Measurements from ENCODE around the gene PPP1R16B.
"Not testable (repeated sequence)": the region's sequence is repeated elsewhere in the genome, so short reads cannot be mapped to it uniquely, and the experiment has no call there.

PPP1R16B gene

DNA sequence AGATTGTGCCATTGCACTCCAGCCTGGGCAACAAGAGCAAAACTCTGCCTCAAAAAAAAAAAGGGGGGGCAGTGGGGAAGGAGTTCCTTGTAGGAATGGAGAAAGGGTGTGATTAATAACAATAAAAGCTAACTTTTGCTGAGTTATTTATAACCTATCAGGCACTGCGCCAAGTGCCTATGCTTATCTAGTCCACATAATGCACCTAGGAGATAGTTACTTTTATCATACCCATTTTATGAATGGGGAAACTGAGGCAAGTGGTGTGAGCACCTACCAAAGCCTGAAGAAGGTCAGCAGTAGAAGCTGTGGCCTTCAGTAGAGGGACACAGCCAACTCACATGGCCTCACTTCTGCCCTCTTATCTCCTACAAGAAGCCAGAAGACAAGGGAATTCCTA lies 13.6 kb upstream of the PPP1R16B start:
- Histone ChIP-seq H3K27me3 (ENCODE audit: insufficient read depth, insufficient read length) (no peaks in the 10 kb centered on the region), H3K36me3 (ENCODE audit: insufficient read depth, insufficient read length, low read length) (no peaks in the 10 kb centered on the region), H3K9me3 (ENCODE audit: insufficient read depth, low read length) (peaks cover 10% of the 10 kb centered on the region; the same call in 1 of the 2 replicates), H3K4me1 (ENCODE audit: insufficient read depth, insufficient read length) (no peaks in the 10 kb centered on the region), H3K9ac (ENCODE audit: insufficient read length, low read depth) (no peak overlapping the region), H3K4me3 (ENCODE audit: insufficient read length, low read depth) (no peak overlapping the region)
- TF ChIP-seq YY1 (IDR thresholded peaks at IDR 0.05; ENCODE audit: insufficient read depth, insufficient read length) = no peak
- TF ChIP-seq SUZ12 (IDR thresholded peaks at IDR 0.05; ENCODE audit: extremely low read depth, insufficient read depth, insufficient read length) = no peak
- no peak for DNase-seq (ENCODE audit: low read depth, low spot score)

GRCh38 chr20:38794057-38794456 lies 11.4 kb upstream of the PPP1R16B start:
- H3K9me3 ChIP-seq (ENCODE audit: insufficient read depth, low read length); H3K4me1 ChIP-seq (ENCODE audit: insufficient read depth, insufficient read length); DNase-seq (ENCODE audit: low read depth, low spot score); H3K9ac ChIP-seq (ENCODE audit: insufficient read length, low read depth); H3K27me3 ChIP-seq (ENCODE audit: insufficient read depth, insufficient read length); H3K36me3 ChIP-seq (ENCODE audit: insufficient read depth, insufficient read length, low read length); H3K4me3 ChIP-seq (ENCODE audit: insufficient read length, low read depth): not testable (repeated sequence)

DNA sequence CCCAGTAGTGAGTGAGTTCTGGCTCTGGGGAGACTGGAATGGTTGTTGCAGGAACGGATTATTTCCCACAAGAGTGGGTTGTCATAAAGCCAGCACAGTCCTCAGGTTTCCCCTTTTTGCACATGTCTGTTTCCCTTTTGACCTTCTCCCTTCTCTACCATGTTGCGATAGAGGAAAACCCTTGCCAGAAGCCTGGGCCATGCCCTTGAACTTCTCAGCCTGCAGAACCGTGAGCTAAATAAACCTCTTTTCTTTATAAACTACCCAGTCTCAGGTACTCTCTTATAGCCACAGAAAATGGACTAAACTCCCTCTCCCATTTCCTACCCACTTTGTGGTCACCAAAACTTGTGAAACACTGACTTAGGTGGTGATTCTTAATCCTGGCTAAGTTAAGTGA lies 7.2 kb upstream of the PPP1R16B start:
- no peak overlapping the region for H3K4me3 ChIP-seq (ENCODE audit: insufficient read length, low read depth)
- DNase-seq (ENCODE audit: low read depth, low spot score) = no peak
- 0 out of 2 replicates have a peak, but pooled peaks cover 7% of the 10 kb centered on the region for H3K9me3 ChIP-seq (ENCODE audit: insufficient read depth, low read length)
- H3K4me1 ChIP-seq (ENCODE audit: insufficient read depth, insufficient read length) = peaks cover under 1% of the 10 kb centered on the region
- no peak overlapping the region for H3K9ac ChIP-seq (ENCODE audit: insufficient read length, low read depth)
- TF ChIP-seq YY1 (IDR thresholded peaks at IDR 0.05; ENCODE audit: insufficient read depth, insufficient read length) = no peak
- TF ChIP-seq ZNF274 (IDR thresholded peaks at IDR 0.05; ENCODE audit: low read depth, low read length) = no peak
- no peak for TF ChIP-seq SUZ12 (IDR thresholded peaks at IDR 0.05; ENCODE audit: extremely low read depth, insufficient read depth, insufficient read length)
- no peaks in the 10 kb centered on the region for H3K36me3 ChIP-seq (ENCODE audit: insufficient read depth, insufficient read length, low read length)
- no peaks in the 10 kb centered on the region for H3K27me3 ChIP-seq (ENCODE audit: insufficient read depth, insufficient read length)

DNA sequence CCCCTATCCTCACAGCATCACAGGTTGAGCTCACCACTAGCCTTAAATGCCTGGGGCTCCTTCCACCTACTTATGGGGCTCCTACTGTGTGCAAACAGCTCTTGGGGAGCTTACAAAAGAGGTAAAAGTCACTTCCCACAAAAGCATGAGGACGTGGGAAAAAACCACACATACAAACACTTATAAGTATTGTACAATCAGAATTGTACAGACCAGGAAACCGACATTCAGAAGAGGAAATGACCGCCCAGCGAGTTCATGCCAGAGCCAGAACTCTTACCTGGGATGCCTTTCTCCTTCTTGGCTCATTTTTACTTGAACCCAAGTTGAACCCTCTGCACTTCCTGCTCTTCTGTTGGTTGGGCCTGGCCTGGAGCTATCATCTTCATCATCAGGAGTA lies 6.3 kb upstream of the PPP1R16B start:
- Histone ChIP-seq H3K4me1 (ENCODE audit: insufficient read depth, insufficient read length) (peaks cover 7% of the 10 kb centered on the region), H3K4me3 (ENCODE audit: insufficient read length, low read depth) (no peak overlapping the region), H3K36me3 (ENCODE audit: insufficient read depth, insufficient read length, low read length) (no peaks in the 10 kb centered on the region), H3K9ac (ENCODE audit: insufficient read length, low read depth) (no peak overlapping the region), H3K9me3 (ENCODE audit: insufficient read depth, low read length) (0 out of 2 replicates have a peak, but pooled peaks cover 7% of the 10 kb centered on the region), H3K27me3 (ENCODE audit: insufficient read depth, insufficient read length) (no peaks in the 10 kb centered on the region)
- TF ChIP-seq ZNF274 (IDR thresholded peaks at IDR 0.05; ENCODE audit: low read depth, low read length) (no peak), YY1 (IDR thresholded peaks at IDR 0.05; ENCODE audit: insufficient read depth, insufficient read length) (no peak), SUZ12 (IDR thresholded peaks at IDR 0.05; ENCODE audit: extremely low read depth, insufficient read depth, insufficient read length) (no peak)
- DNase-seq (ENCODE audit: low read depth, low spot score) = no peak

DNA sequence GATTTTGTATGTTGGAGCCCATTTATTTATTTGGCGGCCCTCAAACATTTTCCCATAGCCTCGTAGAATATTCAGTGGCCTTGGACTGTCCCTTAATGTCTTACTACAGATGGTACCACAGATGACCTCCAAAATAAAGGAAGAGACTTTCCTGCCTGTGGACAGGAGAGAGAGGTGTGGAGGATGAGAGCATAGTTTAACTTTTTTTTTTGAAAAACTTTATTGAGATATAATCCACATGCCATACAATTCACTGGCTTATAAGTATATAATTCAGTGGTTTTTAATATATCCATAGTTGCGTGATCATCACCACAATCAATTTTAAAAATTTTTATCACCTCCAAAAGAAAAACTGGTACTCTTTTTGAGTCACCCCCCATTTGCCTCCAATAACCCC lies 4.6 kb upstream of the PPP1R16B start:
- Histone ChIP-seq H3K27me3 (ENCODE audit: insufficient read depth, insufficient read length) (no peaks in the 10 kb centered on the region), H3K4me1 (ENCODE audit: insufficient read depth, insufficient read length) (peaks cover 7% of the 10 kb centered on the region), H3K4me3 (ENCODE audit: insufficient read length, low read depth) (no peak overlapping the region), H3K9me3 (ENCODE audit: insufficient read depth, low read length) (0 out of 2 replicates have a peak, but pooled peaks cover 7% of the 10 kb centered on the region), H3K36me3 (ENCODE audit: insufficient read depth, insufficient read length, low read length) (no peaks in the 10 kb centered on the region), H3K9ac (ENCODE audit: insufficient read length, low read depth) (no peak overlapping the region)
- DNase-seq (ENCODE audit: low read depth, low spot score) = no peak
- no peak for TF ChIP-seq SUZ12 (IDR thresholded peaks at IDR 0.05; ENCODE audit: extremely low read depth, insufficient read depth, insufficient read length)
- no peak for TF ChIP-seq ZNF274 (IDR thresholded peaks at IDR 0.05; ENCODE audit: low read depth, low read length)
- TF ChIP-seq YY1 (IDR thresholded peaks at IDR 0.05; ENCODE audit: insufficient read depth, insufficient read length) = no peak

DNA sequence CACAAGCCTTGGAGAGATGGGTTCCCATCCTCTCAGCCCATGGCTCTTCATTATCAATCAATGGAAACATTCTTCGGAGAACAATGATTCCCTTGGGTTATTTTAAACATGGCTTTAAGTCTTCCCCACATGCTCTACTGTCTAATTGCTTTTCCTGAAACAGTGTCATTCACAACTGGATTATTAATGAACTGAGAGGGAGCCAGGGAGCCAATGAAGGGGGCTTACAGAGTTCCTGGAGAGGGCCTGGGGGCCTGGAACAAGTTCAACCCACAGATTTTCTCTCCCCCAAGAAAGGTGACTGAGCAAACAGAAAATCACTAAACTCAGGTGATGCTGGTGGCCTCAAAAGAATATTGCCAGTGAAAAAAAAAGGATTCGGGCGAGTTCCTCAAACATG lies 1.3 kb upstream of the PPP1R16B start:
- no peak for TF ChIP-seq SUZ12 (IDR thresholded peaks at IDR 0.05; ENCODE audit: extremely low read depth, insufficient read depth, insufficient read length)
- TF ChIP-seq YY1 (IDR thresholded peaks at IDR 0.05; ENCODE audit: insufficient read depth, insufficient read length) = no peak
- TF ChIP-seq ZNF274 (IDR thresholded peaks at IDR 0.05; ENCODE audit: low read depth, low read length) = no peak
- H3K4me3 ChIP-seq (ENCODE audit: insufficient read length, low read depth) = no peak overlapping the region
- DNase-seq (ENCODE audit: low read depth, low spot score) = no peak
- H3K27me3 ChIP-seq (ENCODE audit: insufficient read depth, insufficient read length) = peaks cover 18% of the 10 kb centered on the region
- no peaks in the 10 kb centered on the region for H3K9me3 ChIP-seq (ENCODE audit: insufficient read depth, low read length)
- H3K9ac ChIP-seq (ENCODE audit: insufficient read length, low read depth) = no peak overlapping the region
- peaks cover 13% of the 10 kb centered on the region for H3K4me1 ChIP-seq (ENCODE audit: insufficient read depth, insufficient read length)
- no peaks in the 10 kb centered on the region for H3K36me3 ChIP-seq (ENCODE audit: insufficient read depth, insufficient read length, low read length)

DNA sequence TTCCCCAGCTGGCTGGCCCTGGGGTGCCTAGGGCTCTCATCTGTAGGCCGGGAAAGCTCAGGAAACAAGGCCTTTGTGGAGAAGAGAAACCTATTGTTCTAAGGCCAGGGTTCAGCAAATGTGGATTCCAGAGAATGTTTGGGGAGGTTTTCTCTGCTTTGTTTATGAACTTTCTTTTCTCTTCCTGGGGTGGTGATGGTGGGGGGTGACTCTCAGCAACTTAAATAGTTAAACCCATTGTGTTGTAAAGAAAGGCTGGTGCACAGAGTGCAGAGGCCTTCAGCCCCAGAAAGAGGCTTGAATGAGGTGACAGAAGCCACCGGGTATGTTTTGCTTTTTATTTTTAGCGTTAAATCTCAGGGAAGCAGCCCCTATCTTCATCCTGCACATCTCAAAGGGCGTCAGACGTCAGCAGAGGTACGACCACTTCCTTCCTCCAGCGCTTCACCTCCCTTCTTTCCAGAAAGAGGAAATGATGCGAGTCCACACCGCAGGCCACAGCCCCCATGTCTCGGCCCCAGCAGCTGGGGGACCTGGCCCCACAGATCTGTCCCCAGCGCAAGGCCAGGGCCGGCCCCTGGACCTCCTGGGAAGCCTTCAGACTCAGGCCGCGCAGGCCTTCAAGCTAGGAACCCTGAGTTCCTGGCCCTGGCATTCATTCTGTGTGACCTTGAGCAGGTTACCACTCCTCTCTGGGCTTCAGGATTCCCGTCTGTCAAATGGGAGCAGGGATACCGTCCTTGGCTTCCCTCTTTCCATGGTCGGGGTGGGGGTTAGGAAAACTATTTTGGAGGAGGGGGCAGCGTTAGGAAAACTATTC lies 605 bp upstream of the PPP1R16B start:
- Histone ChIP-seq H3K36me3 (ENCODE audit: insufficient read depth, insufficient read length, low read length) (peaks cover 2% of the 10 kb centered on the region), H3K4me1 (ENCODE audit: insufficient read depth, insufficient read length) (peaks cover 16% of the 10 kb centered on the region), H3K9me3 (ENCODE audit: insufficient read depth, low read length) (no peaks in the 10 kb centered on the region), H3K9ac (ENCODE audit: insufficient read length, low read depth) (peak overlapping the region; percentile 89), H3K27me3 (ENCODE audit: insufficient read depth, insufficient read length) (peaks cover 18% of the 10 kb centered on the region), H3K4me3 (ENCODE audit: insufficient read length, low read depth) (peak overlapping the region; percentile 79)
- DNase-seq (ENCODE audit: low read depth, low spot score) = peak; percentile 96
- TF ChIP-seq SUZ12 (IDR thresholded peaks at IDR 0.05; ENCODE audit: extremely low read depth, insufficient read depth, insufficient read length) (no peak), ZNF274 (IDR thresholded peaks at IDR 0.05; ENCODE audit: low read depth, low read length) (no peak), YY1 (IDR thresholded peaks at IDR 0.05; ENCODE audit: insufficient read depth, insufficient read length) (no peak)

Data from NT2/D1 (cell line).